ENCODE results near the gene RSPH3. TPM values are rescaled to one million over a fixed set of nuclear protein-coding genes. Genes with fewer than 3 reads are reported as not detected.
"Not testable (repeated sequence)": the region's sequence is repeated elsewhere in the genome, so short reads cannot be mapped to it uniquely, and the experiment has no call there.

Gene RSPH3
- total RNA-seq, 1 experiment from 2014 or later = 24.7 TPM

DNA sequence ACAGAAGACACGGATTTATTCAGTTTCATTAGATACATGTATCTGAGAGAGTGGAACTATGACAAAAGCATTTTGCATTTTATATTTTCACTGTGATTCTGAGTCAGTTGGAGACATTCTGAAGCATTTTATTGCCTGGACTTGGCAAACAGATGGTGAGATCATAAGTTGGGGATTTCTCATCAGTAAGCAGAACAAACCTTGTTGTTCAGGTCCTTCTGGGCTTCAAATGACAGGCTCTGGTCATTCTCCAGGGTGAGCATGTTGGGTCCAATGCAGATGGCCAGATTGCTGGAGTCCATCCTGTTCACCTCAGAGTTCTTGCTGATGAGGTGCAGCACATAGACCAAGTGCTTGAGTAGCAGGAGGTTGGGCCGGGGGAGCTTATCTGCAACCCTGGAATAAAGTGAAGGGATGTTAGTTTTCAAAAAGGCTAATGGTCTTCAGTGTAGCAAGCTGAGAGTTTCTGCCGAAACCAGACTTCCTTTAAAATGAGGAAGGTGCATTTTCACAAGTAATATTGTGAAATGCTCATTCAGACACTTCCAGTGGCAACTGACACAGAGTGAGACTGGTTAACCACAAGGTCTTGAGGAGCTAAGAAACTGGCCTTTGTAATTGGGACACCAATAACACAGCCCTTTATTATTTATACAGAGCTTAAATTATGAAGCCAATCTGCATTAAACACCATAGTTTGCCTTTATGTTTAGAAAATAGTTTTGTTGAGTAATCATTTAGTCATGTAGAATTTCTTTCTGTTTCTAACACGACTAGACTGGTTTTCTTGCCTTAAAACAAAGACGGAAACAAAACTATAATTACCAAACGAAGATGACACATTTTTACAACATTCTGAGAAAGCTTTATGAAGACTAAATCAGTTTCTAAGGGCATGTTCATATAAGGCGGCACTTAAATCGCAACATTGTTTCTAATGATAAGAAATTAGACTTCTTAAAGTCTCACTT, 39.2 kb upstream of the RSPH3 start:
- ChIA-PET CTCF (interaction anchor here (1.5 kb wide), 1 partner anchor 95 kb away, joined by 4 read pairs; no protein-coding TSS in a partner anchor), POLR2A (interaction anchor here (0.7 kb wide), 1 partner anchor 167 kb away, joined by 3 read pairs; no protein-coding TSS in a partner anchor), RAD21 (ENCODE audit: low non-redundant PET in 1 of 2, low total read pairs in 2 of 2, uncharacterized antibody in 2 of 2, unreplicated experiment in 2 of 2) (no interaction called here)
- BruUV-seq (replicated peaks) = no TSS peak
- H2AFZ ChIP-seq (ENCODE audit: low read depth, low read length, poor library complexity, severe bottlenecking) = no peak overlapping the region
- ATAC-seq = no peak
- H4K20me1 ChIP-seq (ENCODE audit: insufficient read depth) = no peaks in the 10 kb centered on the region
- no peak overlapping the region for H3K4me3 ChIP-seq (replicated peaks in 1 of 2; ENCODE audit: low read depth in 1 of 2, low read length in 2 of 2)
- H3K9me3 ChIP-seq (ENCODE audit: control insufficient read depth in 1 of 2, insufficient read depth in 1 of 2, low read depth in 1 of 2, low read length in 2 of 2) = no peaks in the 10 kb centered on the region
- no peaks in the 10 kb centered on the region for H3K9me2 ChIP-seq (ENCODE audit: insufficient read depth)
- peaks cover 0 to 11% of the 10 kb centered on the region in 2 experiments; a peak in 2 of 4 replicates for H3K4me1 ChIP-seq (ENCODE audit: control insufficient read depth in 1 of 2, insufficient read depth in 2 of 2, low read length in 2 of 2)
- no peak overlapping the region for H3K27ac ChIP-seq (ENCODE audit: low read depth, low read length)
- intact Hi-C loops (cut with micrococcal nuclease) = no loop called here
- no peak for TF ChIP-seq EZH2phosphoT487 (IDR thresholded peaks at IDR 0.05; ENCODE audit: borderline replicate concordance)
- TF ChIP-seq POLR2A (IDR thresholded peaks at IDR 0.05; ENCODE audit: borderline replicate concordance, extremely low read depth, insufficient read depth, insufficient read length) = no peak
- no peak for TF ChIP-seq SP1 (IDR thresholded peaks at IDR 0.05; ENCODE audit: low read depth)
- no peak for TF ChIP-seq EZH2 (IDR thresholded peaks at IDR 0.05)
- TF ChIP-seq ELF1 (IDR thresholded peaks at IDR 0.05; ENCODE audit: borderline replicate concordance, low read depth) = no peak
- no peaks in the 10 kb centered on the region for H3K27me3 ChIP-seq (ENCODE audit: insufficient read depth, low read length)
- H3K9ac ChIP-seq (ENCODE audit: low read length) = no peak overlapping the region
- H3K79me2 ChIP-seq (ENCODE audit: insufficient read depth, low read length) = no peaks in the 10 kb centered on the region
- H3K4me2 ChIP-seq (ENCODE audit: low read length) = no peak overlapping the region
- H3K36me3 ChIP-seq (ENCODE audit: control insufficient read depth in 1 of 2, insufficient read depth in 2 of 2, low read length in 2 of 2) = no peaks in the 10 kb centered on the region
- no peak for DNase-seq (ENCODE audit: low read depth, low spot score)

DNA sequence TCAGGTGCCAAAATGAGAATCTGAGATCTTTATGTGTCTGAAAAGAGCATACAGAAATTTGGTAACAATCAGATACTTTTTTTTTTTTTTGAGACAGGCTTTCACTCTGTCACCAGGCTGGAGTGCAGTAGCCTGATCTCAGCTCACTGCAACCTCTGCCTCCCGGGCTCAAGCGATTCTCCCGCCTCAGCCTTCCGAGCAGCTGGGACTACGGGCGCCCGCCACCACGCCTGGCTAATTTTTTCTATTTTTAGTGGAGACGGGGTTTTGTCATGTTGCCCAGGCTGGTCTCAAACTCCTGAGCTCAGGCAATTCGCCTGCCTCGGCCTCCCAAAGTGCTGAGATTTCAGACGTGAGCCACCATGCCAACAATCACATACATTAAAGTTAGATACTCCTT, 38.3 kb upstream of the RSPH3 start:
- intact Hi-C loops (cut with micrococcal nuclease); H2AFZ ChIP-seq (ENCODE audit: low read depth, low read length, poor library complexity, severe bottlenecking); BruUV-seq (replicated peaks); POLR2A ChIA-PET; H3K9ac ChIP-seq (ENCODE audit: low read length); ATAC-seq; H3K4me2 ChIP-seq (ENCODE audit: low read length); H3K9me2 ChIP-seq (ENCODE audit: insufficient read depth); DNase-seq (ENCODE audit: low read depth, low spot score); H3K27ac ChIP-seq (ENCODE audit: low read depth, low read length); H3K36me3 ChIP-seq (ENCODE audit: control insufficient read depth in 1 of 2, insufficient read depth in 2 of 2, low read length in 2 of 2); H3K4me3 ChIP-seq (replicated peaks in 1 of 2; ENCODE audit: low read depth in 1 of 2, low read length in 2 of 2); H3K27me3 ChIP-seq (ENCODE audit: insufficient read depth, low read length); H3K9me3 ChIP-seq (ENCODE audit: control insufficient read depth in 1 of 2, insufficient read depth in 1 of 2, low read depth in 1 of 2, low read length in 2 of 2); H3K79me2 ChIP-seq (ENCODE audit: insufficient read depth, low read length); RAD21 ChIA-PET (ENCODE audit: low non-redundant PET in 1 of 2, low total read pairs in 2 of 2, uncharacterized antibody in 2 of 2, unreplicated experiment in 2 of 2); H4K20me1 ChIP-seq (ENCODE audit: insufficient read depth): not testable (repeated sequence)
- peaks cover 0 to 11% of the 10 kb centered on the region in 2 experiments; a peak in 2 of 4 replicates for H3K4me1 ChIP-seq (ENCODE audit: control insufficient read depth in 1 of 2, insufficient read depth in 2 of 2, low read length in 2 of 2)
- CTCF ChIA-PET = interaction anchor here (1.5 kb wide), 1 partner anchor 96 kb away, joined by 4 read pairs; no protein-coding TSS in a partner anchor

Data from HCT116 (cell line).